ENCODE data around the gene ADAM23. TPM values are rescaled to one million over a fixed set of nuclear protein-coding genes. Genes with fewer than 3 reads are reported as not detected.

Gene ADAM23
- polyA plus RNA-seq, 1 experiment: 1.3 TPM

- CTCF ChIA-PET: no interaction called here
- H3K4me3 ChIP-seq (ENCODE audit: low read depth, low read length): no peak overlapping the region
- H3K27me3 ChIP-seq (ENCODE audit: control insufficient read depth, insufficient read depth, low read length): no peaks in the 10 kb centered on the region
- DNase-seq (ENCODE audit: low read depth): no peak
- no peak for TF ChIP-seq CTCF (IDR thresholded peaks at IDR 0.05; ENCODE audit: insufficient read depth, low read depth, low read length)
- POLR2A ChIA-PET: no interaction called here
- no peaks in the 10 kb centered on the region for H3K36me3 ChIP-seq (ENCODE audit: control insufficient read depth, insufficient read depth, low read length)
Observed at GRCh38 chr2:206526416-206526815, 83.1 kb downstream of the ADAM23 start.

- H3K36me3 ChIP-seq (ENCODE audit: control insufficient read depth, insufficient read depth, low read length): no peaks in the 10 kb centered on the region
- CTCF ChIA-PET: no interaction called here
- no peak for DNase-seq (ENCODE audit: low read depth)
- TF ChIP-seq CTCF (IDR thresholded peaks at IDR 0.05; ENCODE audit: insufficient read depth, low read depth, low read length): no peak
- H3K4me3 ChIP-seq (ENCODE audit: low read depth, low read length): no peak overlapping the region
- POLR2A ChIA-PET: no interaction called here
- H3K27me3 ChIP-seq (ENCODE audit: control insufficient read depth, insufficient read depth, low read length): no peaks in the 10 kb centered on the region
Observed at GRCh38 chr2:206527153-206527552, 83.8 kb downstream of the ADAM23 start.

- Histone ChIP-seq H3K4me3 (ENCODE audit: low read depth, low read length) (no peak overlapping the region), H3K27me3 (ENCODE audit: control insufficient read depth, insufficient read depth, low read length) (no peaks in the 10 kb centered on the region), H3K36me3 (ENCODE audit: control insufficient read depth, insufficient read depth, low read length) (no peaks in the 10 kb centered on the region)
- no peak for DNase-seq (ENCODE audit: low read depth)
- no peak for TF ChIP-seq CTCF (IDR thresholded peaks at IDR 0.05; ENCODE audit: insufficient read depth, low read depth, low read length)
- ChIA-PET POLR2A (no interaction called here), CTCF (no interaction called here)
Observed at GRCh38 chr2:206530727-206531126, 87.4 kb downstream of the ADAM23 start.

DNA sequence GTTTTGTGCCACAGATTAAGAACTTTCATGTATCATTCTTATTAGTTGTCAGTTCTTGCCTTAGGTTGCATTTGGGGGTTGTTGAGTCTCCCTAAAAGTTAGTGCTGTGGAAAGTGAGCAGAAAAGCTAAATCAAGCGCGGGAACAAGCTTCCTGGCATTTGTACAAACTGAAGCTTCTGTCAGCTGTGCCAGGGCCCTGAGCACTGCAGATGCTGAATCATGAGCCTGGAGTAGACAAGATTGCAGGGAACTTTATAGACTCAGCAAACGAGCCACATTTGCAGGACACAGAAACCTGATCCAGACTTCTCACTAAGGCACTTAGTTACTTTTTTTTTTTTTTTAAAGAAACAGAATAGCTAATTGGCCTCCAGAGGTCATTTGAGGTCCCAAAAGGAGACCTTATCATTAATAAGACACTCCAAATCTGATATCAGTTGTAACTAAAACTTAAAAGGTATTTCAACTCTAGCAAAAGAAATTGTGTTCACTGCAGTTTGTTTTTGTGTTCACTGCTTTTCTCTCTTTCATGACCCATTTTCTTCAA, 88.7 kb downstream of the ADAM23 start:
- Histone ChIP-seq H3K4me3 (ENCODE audit: low read depth, low read length) (no peak overlapping the region), H3K27me3 (ENCODE audit: control insufficient read depth, insufficient read depth, low read length) (no peaks in the 10 kb centered on the region), H3K36me3 (ENCODE audit: control insufficient read depth, insufficient read depth, low read length) (no peaks in the 10 kb centered on the region)
- ChIA-PET CTCF (no interaction called here), POLR2A (no interaction called here)
- TF ChIP-seq CTCF (IDR thresholded peaks at IDR 0.05; ENCODE audit: insufficient read depth, low read depth, low read length): no peak
- no peak for DNase-seq (ENCODE audit: low read depth)

DNA sequence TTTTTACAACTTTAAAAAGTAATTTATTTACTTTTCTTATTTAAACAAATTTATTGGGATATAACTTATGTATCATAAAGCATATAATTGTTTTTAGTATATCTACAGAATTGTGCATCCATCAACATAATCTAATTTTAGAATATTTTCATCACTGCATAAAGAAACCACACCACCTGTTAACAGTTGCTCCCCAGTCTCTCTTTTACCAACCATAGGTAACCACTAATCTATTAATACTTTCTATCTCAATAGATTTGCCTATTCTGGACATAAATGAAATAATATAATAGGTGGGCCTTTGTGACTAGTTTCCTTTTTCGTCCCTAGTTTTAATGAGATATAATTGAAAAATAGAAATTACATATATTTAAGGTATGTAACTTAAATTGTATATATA, 90.6 kb downstream of the ADAM23 start:
- no peak overlapping the region for H3K4me3 ChIP-seq (ENCODE audit: low read depth, low read length)
- no peak for DNase-seq (ENCODE audit: low read depth)
- ChIA-PET POLR2A (no interaction called here), CTCF (interaction anchor here (0.6 kb wide), 1 partner anchor 1206 kb away, joined by 3 read pairs; no protein-coding TSS in a partner anchor)
- no peaks in the 10 kb centered on the region for H3K27me3 ChIP-seq (ENCODE audit: control insufficient read depth, insufficient read depth, low read length)
- no peak for TF ChIP-seq CTCF (IDR thresholded peaks at IDR 0.05; ENCODE audit: insufficient read depth, low read depth, low read length)
- no peaks in the 10 kb centered on the region for H3K36me3 ChIP-seq (ENCODE audit: control insufficient read depth, insufficient read depth, low read length)

All from BJ (cell line).